H1 (cell line): Measurements from ENCODE around the gene ADORA1.

Experiments used
- CREB1 ChIP-seq: IDR thresholded peaks from 2 replicates; pipeline ENCODE4 v1.6.1; 2012; ENCODE audit warnings: inconsistent platforms
- CTCF ChIP-seq, 3 experiments: IDR thresholded peaks; 1 replicate in 2 of 3; 2 replicates in 1 of 3; pipeline versions ENCODE4 v1.5.1 to v1.6.1; 2011; ENCODE audit warnings: low read length in 3 of 3, mild to moderate bottlenecking in 3 of 3, inconsistent platforms in 2 of 3, low read depth in 1 of 3, moderate library complexity in 1 of 3; ENCODE audit not compliant: insufficient read depth in 1 of 3; ENCODE audit errors: control extremely low read depth in 1 of 3
- EP300 ChIP-seq, 2 experiments: IDR thresholded peaks; 1 replicate in 1 of 2; 2 replicates in 1 of 2; pipeline ENCODE4 v1.6.1; 2011 to 2012; ENCODE audit warnings: low read depth in 2 of 2, low read length in 2 of 2, mild to moderate bottlenecking in 2 of 2, borderline replicate concordance in 1 of 2, inconsistent platforms in 1 of 2, moderate library complexity in 1 of 2
- EZH2 ChIP-seq: fragments of 200-600 bp; sonication (generic); IDR thresholded peaks from 2 replicates; pipeline ENCODE4 v1.7.1; 2012; ENCODE audit warnings: low read depth, mild to moderate bottlenecking, moderate library complexity, low read length, inconsistent platforms; ENCODE audit not compliant: severe bottlenecking
- JUND ChIP-seq: IDR thresholded peaks from 2 replicates; pipeline ENCODE4 v1.6.1; 2011; ENCODE audit warnings: mild to moderate bottlenecking, improper control_type of control experiment, low read length
- KDM1A ChIP-seq: fragments of 200-600, 300-600 bp; sonication (generic); IDR thresholded peaks from 2 replicates; pipeline ENCODE4 v1.7.1; 2016; ENCODE audit warnings: mild to moderate bottlenecking, low read length, borderline replicate concordance
- NRF1 ChIP-seq: IDR thresholded peaks from 2 replicates; pipeline ENCODE4 v1.6.1; 2011; ENCODE audit warnings: mild to moderate bottlenecking, low read depth, low read length, improper control_type of control experiment
- POLR2A ChIP-seq, 2 experiments: IDR thresholded peaks; 1 replicate in 1 of 2; 2 replicates in 1 of 2; pipeline ENCODE4 v1.6.1; 2011; ENCODE audit warnings: low read depth in 2 of 2, low read length in 2 of 2, mild to moderate bottlenecking in 2 of 2; ENCODE audit errors: control extremely low read depth in 1 of 2
- SAP30 ChIP-seq: fragments of 300-600 bp; sonication (generic); IDR thresholded peaks from 2 replicates; pipeline ENCODE4 v1.7.1; 2012; ENCODE audit warnings: low read length, moderate library complexity, mild to moderate bottlenecking, inconsistent platforms; ENCODE audit not compliant: insufficient read depth, insufficient replicate concordance
- TAF1 ChIP-seq: IDR thresholded peaks from 2 replicates; pipeline ENCODE4 v1.6.1; 2011; ENCODE audit warnings: mild to moderate bottlenecking, low read depth, low read length
- ZNF274 ChIP-seq: IDR thresholded peaks from 2 replicates; pipeline ENCODE4 v1.7.0; 2012; ENCODE audit warnings: low read length, borderline replicate concordance; ENCODE audit errors: extremely low read depth

DNA sequence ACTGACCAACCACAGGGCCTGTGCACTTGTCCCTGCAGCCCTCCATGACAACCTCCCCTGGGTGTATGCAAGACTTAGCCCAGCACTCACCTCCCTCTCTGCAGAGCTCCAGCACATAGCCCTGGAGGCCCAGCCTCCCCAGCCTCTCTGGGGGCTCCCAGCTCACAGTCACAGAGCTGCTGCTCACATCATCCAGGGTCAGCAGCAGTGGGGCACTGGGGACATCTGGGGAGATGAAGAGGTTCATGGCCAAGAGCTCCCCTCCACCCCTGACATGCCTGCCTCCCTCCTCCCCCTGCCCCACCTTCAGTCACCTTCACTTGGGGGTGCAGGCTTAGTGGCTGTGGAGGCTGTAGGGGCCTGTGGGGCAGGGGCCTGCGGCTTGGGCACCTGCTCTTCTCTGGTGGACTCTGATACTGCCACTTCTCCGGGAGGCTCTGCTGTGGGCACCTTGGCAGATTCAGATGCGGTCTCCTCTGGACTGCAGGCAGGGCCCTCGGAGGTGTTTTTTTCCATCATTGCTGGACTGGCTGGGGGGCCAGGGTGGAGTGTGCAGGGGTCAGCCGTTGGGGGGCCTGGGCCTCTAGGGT, 47.8 kb downstream of the ADORA1 start, which contains the start of gene MYBPH:
- TF ChIP-seq CTCF (IDR thresholded peaks at IDR 0.05; ENCODE audit: control extremely low read depth in 1 of 3, insufficient read depth in 1 of 3, low read depth in 1 of 3, low read length in 3 of 3) (no peak), ZNF274 (no peak), POLR2A (IDR thresholded peaks at IDR 0.05; ENCODE audit: control extremely low read depth in 1 of 2, low read depth in 2 of 2, low read length in 2 of 2) (no peak), CREB1 (no peak), JUND (no peak), EP300 (IDR thresholded peaks at IDR 0.05; ENCODE audit: borderline replicate concordance in 1 of 2, low read depth in 2 of 2, low read length in 2 of 2) (no peak), SAP30 (no peak), EZH2 (no peak), TAF1 (no peak), KDM1A (no peak), NRF1 (no peak)
